H9 (cell line): ENCODE data around the gene TRABD2B. TPM values are rescaled to one million over a fixed set of nuclear protein-coding genes. Genes with fewer than 3 reads are reported as not detected.

ENCODE experiments used
- DNase-seq: peaks from one replicate; pipeline ENCODE4 v3.0.0-alpha.2; 2017
- H2AFZ ChIP-seq: one replicate; pipeline ENCODE4 v1.6.1; 2013; ENCODE audit warnings: mild to moderate bottlenecking, low read length, control low read depth, moderate library complexity
- H2AK5ac ChIP-seq: 2 replicates; pipeline ENCODE4 v1.6.1; 2013; ENCODE audit warnings: low read length, control low read depth, mixed read lengths; ENCODE audit not compliant: insufficient read length
- H2BK120ac ChIP-seq: one replicate; pipeline ENCODE4 v1.6.1; 2013; ENCODE audit warnings: low read depth, mild to moderate bottlenecking, low read length, control low read depth, inconsistent platforms; ENCODE audit not compliant: poor library complexity, severe bottlenecking
- H2BK12ac ChIP-seq: 2 replicates; pipeline ENCODE4 v1.6.1; 2013; ENCODE audit warnings: low read length, control low read depth, mixed read lengths, low read depth; ENCODE audit not compliant: insufficient read length
- H2BK15ac ChIP-seq: 2 replicates; pipeline ENCODE4 v1.6.1; 2013; ENCODE audit warnings: low read depth, low read length, control low read depth
- H2BK20ac ChIP-seq: one replicate; pipeline ENCODE4 v1.6.1; 2013; ENCODE audit warnings: low read depth, mild to moderate bottlenecking, low read length, control low read depth, inconsistent platforms; ENCODE audit not compliant: poor library complexity, severe bottlenecking
- H2BK5ac ChIP-seq: 2 replicates; pipeline ENCODE4 v1.6.1; 2013; ENCODE audit warnings: low read length, control low read depth, mixed read lengths; ENCODE audit not compliant: insufficient read length
- H3K14ac ChIP-seq: 2 replicates; pipeline ENCODE4 v1.6.1; 2013; ENCODE audit warnings: low read length, control low read depth; ENCODE audit not compliant: insufficient read depth
- H3K18ac ChIP-seq: 2 replicates; pipeline ENCODE4 v1.6.1; 2013; ENCODE audit warnings: low read depth, mild to moderate bottlenecking, mixed read lengths, low read length, control low read depth; ENCODE audit not compliant: insufficient read length
- H3K23ac ChIP-seq: 2 replicates; pipeline ENCODE4 v1.6.1; 2013; ENCODE audit warnings: low read length, control low read depth, mixed read lengths, low read depth; ENCODE audit not compliant: insufficient read length
- H3K23me2 ChIP-seq: 2 replicates; pipeline ENCODE4 v1.6.1; 2013; ENCODE audit warnings: low read depth, mild to moderate bottlenecking, mixed read lengths, low read length, control low read depth; ENCODE audit not compliant: insufficient read length, poor library complexity, severe bottlenecking
- H3K27ac ChIP-seq: 2 replicates; pipeline ENCODE4 v1.5.1; 2013; ENCODE audit warnings: low read length, control low read depth, mixed read lengths, low read depth; ENCODE audit not compliant: insufficient read length
- H3K27me3 ChIP-seq: 2 replicates; pipeline ENCODE4 v1.6.1; 2013; ENCODE audit warnings: low read length, control low read depth, inconsistent platforms; ENCODE audit not compliant: insufficient read depth
- H3K4ac ChIP-seq: 2 replicates; pipeline ENCODE4 v1.6.1; 2013; ENCODE audit warnings: low read depth, mild to moderate bottlenecking, control low read depth, inconsistent platforms, low read length, moderate library complexity
- H3K4me1 ChIP-seq: 2 replicates; pipeline ENCODE4 v1.6.1; 2013; ENCODE audit warnings: low read length, control low read depth, inconsistent platforms; ENCODE audit not compliant: insufficient read depth
- H3K4me2 ChIP-seq: 2 replicates; pipeline ENCODE4 v1.6.1; 2013; ENCODE audit warnings: low read length, control low read depth, mixed read lengths; ENCODE audit not compliant: insufficient read length, insufficient read depth
- H3K56ac ChIP-seq: 2 replicates; pipeline ENCODE4 v1.6.1; 2013; ENCODE audit warnings: low read depth, mild to moderate bottlenecking, mixed read lengths, low read length, control low read depth; ENCODE audit not compliant: insufficient read length
- H3K79me1 ChIP-seq: 2 replicates; pipeline ENCODE4 v1.6.1; 2013; ENCODE audit warnings: low read depth, mild to moderate bottlenecking, moderate library complexity, low read length, control low read depth, inconsistent platforms; ENCODE audit not compliant: insufficient read depth, poor library complexity, severe bottlenecking
- H3K79me2 ChIP-seq: 2 replicates; pipeline ENCODE4 v1.6.1; 2013; ENCODE audit warnings: low read length, control low read depth, inconsistent platforms; ENCODE audit not compliant: insufficient read depth
- H3K9ac ChIP-seq: 2 replicates; pipeline ENCODE4 v1.6.1; 2013; ENCODE audit warnings: low read length, control low read depth, mixed read lengths; ENCODE audit not compliant: insufficient read length; ENCODE audit errors: extremely low read depth
- H3K9me3 ChIP-seq: one replicate; pipeline ENCODE4 v1.6.1; 2013; ENCODE audit warnings: low read depth, low read length, inconsistent platforms; ENCODE audit not compliant: control insufficient read depth
- H3T11ph ChIP-seq: one replicate; pipeline ENCODE4 v1.6.1; 2013; ENCODE audit warnings: mild to moderate bottlenecking, low read length, control low read depth, inconsistent platforms
- H4K20me1 ChIP-seq: one replicate; pipeline ENCODE4 v1.6.1; 2013; ENCODE audit not compliant: control insufficient read depth, insufficient read length, insufficient read depth
- H4K5ac ChIP-seq: 2 replicates; pipeline ENCODE4 v1.6.1; 2013; ENCODE audit warnings: low read depth, mild to moderate bottlenecking, mixed read lengths, low read length, control low read depth; ENCODE audit not compliant: insufficient read length
- H4K8ac ChIP-seq: replicated peaks from 2 replicates; pipeline ENCODE4 v1.6.1; 2013; ENCODE audit warnings: low read length, control low read depth, mixed read lengths, low read depth; ENCODE audit not compliant: insufficient read length
- H4K91ac ChIP-seq: 2 replicates; pipeline ENCODE4 v1.6.1; 2013; ENCODE audit warnings: low read depth, mild to moderate bottlenecking, moderate library complexity, mixed read lengths, low read length, control low read depth; ENCODE audit not compliant: insufficient read length
- H3K27ac Mint-ChIP-seq, 3 experiments: 2 replicates in 2 of 3; 3 replicates in 1 of 3; pipeline ENCODE4 v1.8.0; 2020 to 2021; ENCODE audit warnings: mixed read lengths in 3 of 3, mild to moderate bottlenecking in 1 of 3, moderate library complexity in 1 of 3
- H3K27me3 Mint-ChIP-seq: 2 replicates; pipeline ENCODE4 v1.8.0; 2021; ENCODE audit warnings: low read depth, mild to moderate bottlenecking, moderate library complexity, mixed read lengths
- H3K36me3 Mint-ChIP-seq, 3 experiments: 2 replicates in 2 of 3; 3 replicates in 1 of 3; pipeline ENCODE4 v1.8.0; 2020 to 2021; ENCODE audit warnings: low read depth in 3 of 3, mixed read lengths in 3 of 3; ENCODE audit not compliant: insufficient read depth in 1 of 3
- H3K4me1 Mint-ChIP-seq, 2 experiments: 2 replicates each; pipeline ENCODE4 v1.8.0; 2020; ENCODE audit warnings: mixed read lengths in 2 of 2
- H3K4me3 Mint-ChIP-seq, 2 experiments: 2 replicates in 1 of 2; 3 replicates in 1 of 2; pipeline ENCODE4 v1.8.0; 2020 to 2021; ENCODE audit warnings: mild to moderate bottlenecking in 2 of 2, mixed read lengths in 2 of 2, moderate library complexity in 1 of 2
- H3K9me3 Mint-ChIP-seq, 2 experiments: 2 replicates in 1 of 2; 3 replicates in 1 of 2; pipeline ENCODE4 v1.8.0; 2020; ENCODE audit warnings: mild to moderate bottlenecking in 2 of 2, mixed read lengths in 2 of 2, moderate library complexity in 1 of 2
- WGBS: extraction: QIAGEN DNeasy Blood & Tissue Kit; methylation state at CpG from one replicate; pipeline ENCODE4 v1.1.7; 2013; ENCODE audit warnings: missing lambda C conversion rate, low lambda C conversion rate, mixed read lengths; ENCODE audit not compliant: insufficient read length; ENCODE audit errors: extremely low coverage; 5-methylcytosine and 5-hydroxymethylcytosine counted together
- total RNA-seq: library from RNA; stranded (reverse); gene quantifications from 2 replicates; pipeline ENCODE4 v1.2.1, GENCODE V29; 2021
- TF ChIP-seq, protein P1 (sequence below): fragments of 200-600 bp; sonication (generic); conservative IDR thresholded peaks from 3 replicates; pipeline ENCODE4 v1.8.0; 2021; ENCODE audit warnings: antibody characterized with exemption, mild to moderate bottlenecking

TRABD2B gene
- total RNA-seq, 1 experiment from 2014 or later: 2.3 TPM

DNA sequence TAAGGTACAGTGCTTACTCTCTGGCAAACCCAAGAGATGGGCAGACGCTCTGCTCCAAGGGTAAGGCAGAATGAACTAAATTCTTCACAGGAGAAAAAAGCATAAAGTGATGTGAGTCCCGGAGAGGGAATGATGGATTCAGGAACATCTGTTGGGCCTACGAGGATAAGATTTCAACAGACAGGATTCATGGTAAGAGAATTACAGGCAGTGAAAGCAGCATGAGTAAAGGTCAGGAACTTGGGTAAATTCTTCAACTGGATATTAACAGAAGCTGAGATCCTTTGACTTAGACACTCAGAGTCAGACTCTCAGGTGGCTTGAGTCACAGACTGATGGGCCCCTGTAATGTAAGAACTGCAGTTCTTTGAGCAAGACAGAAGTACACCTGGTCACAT lies 152.6 kb downstream of the TRABD2B start:
- no peak overlapping the region for H3K4ac ChIP-seq
- no peak overlapping the region for H2AK5ac ChIP-seq
- H4K8ac ChIP-seq: no peak overlapping the region
- Mint-ChIP-seq H3K9me3 (no peaks in the 10 kb centered on the region), H3K4me3 (no peak overlapping the region), H3K36me3 (no peaks in the 10 kb centered on the region), H3K27ac (no peak overlapping the region), H3K27me3 (peaks cover 3% of the 10 kb centered on the region), H3K4me1 (peaks cover 27 to 30% of the 10 kb centered on the region in 2 experiments)
- no peak for DNase-seq
- no peaks in the 10 kb centered on the region for H3K79me2 ChIP-seq
- H2BK120ac ChIP-seq: no peak overlapping the region
- H3K27ac ChIP-seq: no peak overlapping the region
- no peaks in the 10 kb centered on the region for H3K27me3 ChIP-seq
- no peaks in the 10 kb centered on the region for H3K23me2 ChIP-seq
- no peak overlapping the region for H3K23ac ChIP-seq
- no peak overlapping the region for H2BK5ac ChIP-seq
- H4K5ac ChIP-seq: no peak overlapping the region
- H4K91ac ChIP-seq: no peak overlapping the region
- no peak overlapping the region for H3K18ac ChIP-seq
- no CpG with 5 or more reads among the region's 3 CpGs for WGBS
- no peaks in the 10 kb centered on the region for H3K9me3 ChIP-seq
- H3K4me1 ChIP-seq: peaks cover 10% of the 10 kb centered on the region
- no peak overlapping the region for H2AFZ ChIP-seq
- no peak overlapping the region for H3K9ac ChIP-seq
- no peak overlapping the region for H2BK15ac ChIP-seq
- TF ChIP-seq, protein P1, sequence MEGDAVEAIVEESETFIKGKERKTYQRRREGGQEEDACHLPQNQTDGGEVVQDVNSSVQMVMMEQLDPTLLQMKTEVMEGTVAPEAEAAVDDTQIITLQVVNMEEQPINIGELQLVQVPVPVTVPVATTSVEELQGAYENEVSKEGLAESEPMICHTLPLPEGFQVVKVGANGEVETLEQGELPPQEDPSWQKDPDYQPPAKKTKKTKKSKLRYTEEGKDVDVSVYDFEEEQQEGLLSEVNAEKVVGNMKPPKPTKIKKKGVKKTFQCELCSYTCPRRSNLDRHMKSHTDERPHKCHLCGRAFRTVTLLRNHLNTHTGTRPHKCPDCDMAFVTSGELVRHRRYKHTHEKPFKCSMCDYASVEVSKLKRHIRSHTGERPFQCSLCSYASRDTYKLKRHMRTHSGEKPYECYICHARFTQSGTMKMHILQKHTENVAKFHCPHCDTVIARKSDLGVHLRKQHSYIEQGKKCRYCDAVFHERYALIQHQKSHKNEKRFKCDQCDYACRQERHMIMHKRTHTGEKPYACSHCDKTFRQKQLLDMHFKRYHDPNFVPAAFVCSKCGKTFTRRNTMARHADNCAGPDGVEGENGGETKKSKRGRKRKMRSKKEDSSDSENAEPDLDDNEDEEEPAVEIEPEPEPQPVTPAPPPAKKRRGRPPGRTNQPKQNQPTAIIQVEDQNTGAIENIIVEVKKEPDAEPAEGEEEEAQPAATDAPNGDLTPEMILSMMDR: no peak
- H3K56ac ChIP-seq: no peak overlapping the region
- 0 out of 2 replicates have a peak overlapping the region, but pooled peaks have one; percentile 9 for H3K14ac ChIP-seq
- H2BK20ac ChIP-seq: no peak overlapping the region
- no peak overlapping the region for H2BK12ac ChIP-seq
- no peaks in the 10 kb centered on the region for H4K20me1 ChIP-seq
- H3K4me2 ChIP-seq: no peak overlapping the region
- H3T11ph ChIP-seq: no peak overlapping the region
- no peaks in the 10 kb centered on the region for H3K79me1 ChIP-seq
